ENCODE measurements around the gene FAM83G. TPM values are rescaled to one million over a fixed set of nuclear protein-coding genes. Genes with fewer than 3 reads are reported as not detected.
"Not testable (repeated sequence)": the region's sequence is repeated elsewhere in the genome, so short reads cannot be mapped to it uniquely, and the experiment has no call there.

The FAM83G gene
- total RNA-seq, 1 experiment from 2014 or later, result 21.5 TPM

DNA sequence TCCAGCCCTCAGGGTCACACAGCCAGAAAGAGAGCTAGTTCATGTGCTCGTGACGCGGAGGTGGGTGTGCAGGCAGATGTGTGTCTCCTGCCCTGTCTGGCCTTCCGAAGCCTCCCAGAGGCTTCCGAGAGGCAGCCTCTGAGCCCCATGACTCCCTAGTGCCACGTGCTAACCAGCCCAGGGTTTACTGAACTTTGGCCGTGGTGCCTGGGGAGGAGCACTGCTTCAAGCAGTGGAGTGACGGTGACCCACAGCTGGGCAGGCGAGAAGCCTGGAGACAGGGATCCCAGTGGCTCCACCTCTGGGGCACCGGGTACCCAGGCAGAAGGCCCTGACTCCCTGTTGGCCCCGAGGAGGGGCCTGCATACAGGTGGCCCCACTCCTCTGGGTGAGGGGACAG lies 24.1 kb upstream of the FAM83G start:
- BruUV-seq (replicated peaks); H3K27me3 Mint-ChIP-seq (ENCODE audit: unreplicated experiment); H3K4me3 Mint-ChIP-seq (ENCODE audit: low read depth, unreplicated experiment); intact Hi-C loops (cut with micrococcal nuclease; ENCODE audit: unreplicated experiment); DNase-seq; CTCF ChIA-PET; H3K4me1 Mint-ChIP-seq (ENCODE audit: low read depth, unreplicated experiment); H3K9me3 Mint-ChIP-seq (ENCODE audit: low read depth, unreplicated experiment); H3K36me3 Mint-ChIP-seq (ENCODE audit: insufficient read depth, unreplicated experiment); H3K27ac Mint-ChIP-seq (ENCODE audit: unreplicated experiment): not testable (repeated sequence)

DNA sequence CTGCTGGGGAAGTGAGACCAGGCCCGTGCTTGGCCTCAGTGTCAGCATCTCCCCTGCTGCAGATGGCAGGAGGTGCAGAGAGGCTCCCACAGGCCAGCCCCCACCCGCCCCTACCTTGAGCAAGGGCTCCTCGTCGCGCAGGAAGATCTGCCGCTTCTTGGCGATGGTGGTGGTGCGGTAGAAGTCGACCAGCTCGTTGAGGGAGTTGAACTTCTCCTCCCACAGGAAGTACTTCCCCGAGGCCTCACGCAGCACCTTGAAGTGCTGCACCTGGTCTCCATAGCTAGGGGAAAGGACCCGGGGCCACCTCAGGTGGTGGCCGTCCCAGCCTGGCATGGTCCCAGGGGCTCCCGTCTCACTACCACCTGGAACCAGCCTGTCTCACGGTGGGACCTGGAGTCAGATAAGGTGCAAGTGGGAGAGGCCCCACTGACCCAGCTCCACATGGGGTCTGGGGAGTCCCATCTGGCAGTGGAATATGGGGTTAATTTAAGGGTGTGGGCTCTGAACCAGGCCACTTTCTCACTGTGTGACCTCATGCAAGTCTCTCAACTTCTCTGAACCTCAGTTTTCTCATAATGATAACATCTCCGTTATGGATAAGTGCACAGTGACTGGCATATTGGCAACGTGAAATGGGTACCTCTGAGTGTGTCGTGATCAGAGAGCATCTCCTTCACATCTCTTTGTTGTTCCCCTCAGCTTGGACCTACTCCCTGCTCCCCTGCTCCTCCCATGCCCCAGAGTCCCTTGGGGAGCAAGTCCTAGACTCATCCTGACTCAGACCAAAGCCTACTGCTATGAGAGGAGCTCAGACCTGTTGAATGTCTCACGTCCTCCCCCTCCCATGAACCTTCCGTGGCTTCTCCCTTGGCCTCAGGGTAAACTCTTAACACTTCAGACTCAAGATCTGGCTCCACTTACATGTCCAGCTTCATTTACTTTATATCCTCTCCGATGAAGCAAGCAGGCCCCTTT lies 19.8 kb upstream of the FAM83G start:
- no peak for DNase-seq
- Mint-ChIP-seq H3K36me3 (ENCODE audit: insufficient read depth, unreplicated experiment) (no peaks in the 10 kb centered on the region), H3K9me3 (ENCODE audit: low read depth, unreplicated experiment) (no peaks in the 10 kb centered on the region), H3K27me3 (ENCODE audit: unreplicated experiment) (no peaks in the 10 kb centered on the region), H3K4me1 (ENCODE audit: low read depth, unreplicated experiment) (no peaks in the 10 kb centered on the region), H3K4me3 (ENCODE audit: low read depth, unreplicated experiment) (no peak overlapping the region), H3K27ac (ENCODE audit: unreplicated experiment) (no peak overlapping the region)
- BruUV-seq (replicated peaks), result no TSS peak
- TF ChIP-seq, protein P1, sequence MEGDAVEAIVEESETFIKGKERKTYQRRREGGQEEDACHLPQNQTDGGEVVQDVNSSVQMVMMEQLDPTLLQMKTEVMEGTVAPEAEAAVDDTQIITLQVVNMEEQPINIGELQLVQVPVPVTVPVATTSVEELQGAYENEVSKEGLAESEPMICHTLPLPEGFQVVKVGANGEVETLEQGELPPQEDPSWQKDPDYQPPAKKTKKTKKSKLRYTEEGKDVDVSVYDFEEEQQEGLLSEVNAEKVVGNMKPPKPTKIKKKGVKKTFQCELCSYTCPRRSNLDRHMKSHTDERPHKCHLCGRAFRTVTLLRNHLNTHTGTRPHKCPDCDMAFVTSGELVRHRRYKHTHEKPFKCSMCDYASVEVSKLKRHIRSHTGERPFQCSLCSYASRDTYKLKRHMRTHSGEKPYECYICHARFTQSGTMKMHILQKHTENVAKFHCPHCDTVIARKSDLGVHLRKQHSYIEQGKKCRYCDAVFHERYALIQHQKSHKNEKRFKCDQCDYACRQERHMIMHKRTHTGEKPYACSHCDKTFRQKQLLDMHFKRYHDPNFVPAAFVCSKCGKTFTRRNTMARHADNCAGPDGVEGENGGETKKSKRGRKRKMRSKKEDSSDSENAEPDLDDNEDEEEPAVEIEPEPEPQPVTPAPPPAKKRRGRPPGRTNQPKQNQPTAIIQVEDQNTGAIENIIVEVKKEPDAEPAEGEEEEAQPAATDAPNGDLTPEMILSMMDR (IDR thresholded peaks at IDR 0.05; ENCODE audit: unreplicated experiment), result no peak
- intact Hi-C loops (cut with micrococcal nuclease; ENCODE audit: unreplicated experiment), result no loop called here
- CTCF ChIA-PET, result no interaction called here

DNA sequence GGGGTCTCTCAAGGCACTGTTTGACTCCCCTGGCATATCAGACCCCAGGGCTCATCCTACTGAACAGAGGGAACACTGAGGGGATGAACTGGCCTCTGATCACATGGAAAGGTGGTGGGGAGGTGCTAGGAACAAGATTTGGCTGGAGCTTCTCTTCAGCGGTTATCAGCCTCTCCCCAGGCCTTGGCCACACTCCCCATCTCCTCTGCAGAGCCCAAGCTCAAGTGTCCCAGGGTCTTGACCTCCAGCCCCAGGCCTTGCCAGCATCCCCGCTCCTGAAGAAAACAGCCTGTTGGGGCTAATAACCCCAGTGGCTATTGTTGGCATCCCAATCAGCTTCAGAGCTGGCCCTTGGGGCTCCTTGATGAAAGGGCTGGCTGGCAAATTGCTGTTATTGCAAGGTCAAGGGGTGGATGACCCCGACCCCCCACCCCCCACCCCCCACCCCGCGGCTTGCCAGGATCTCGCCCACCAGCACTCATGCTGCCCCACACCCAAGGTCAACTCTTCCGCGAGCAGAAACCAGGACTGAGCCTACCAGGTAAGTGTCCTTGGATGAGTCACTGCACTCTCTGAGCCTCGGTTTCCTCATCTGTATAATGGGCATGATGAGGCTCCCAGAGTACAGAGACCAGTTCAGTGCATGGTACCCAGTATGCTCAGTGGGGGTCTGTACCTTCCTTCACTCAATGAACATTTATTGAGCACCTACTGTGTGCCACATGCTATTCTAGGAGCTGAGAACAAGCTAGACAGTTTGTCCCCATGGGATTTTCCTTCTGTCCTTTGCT lies 18.8 kb upstream of the FAM83G start:
- intact Hi-C loops (cut with micrococcal nuclease; ENCODE audit: unreplicated experiment), result no loop called here
- Mint-ChIP-seq H3K27me3 (ENCODE audit: unreplicated experiment) (no peaks in the 10 kb centered on the region), H3K4me3 (ENCODE audit: low read depth, unreplicated experiment) (no peak overlapping the region), H3K27ac (ENCODE audit: unreplicated experiment) (no peak overlapping the region), H3K9me3 (ENCODE audit: low read depth, unreplicated experiment) (no peaks in the 10 kb centered on the region), H3K4me1 (ENCODE audit: low read depth, unreplicated experiment) (no peaks in the 10 kb centered on the region), H3K36me3 (ENCODE audit: insufficient read depth, unreplicated experiment) (no peaks in the 10 kb centered on the region)
- CTCF ChIA-PET, result no interaction called here
- DNase-seq, result no peak
- TF ChIP-seq, protein P1 (IDR thresholded peaks at IDR 0.05; ENCODE audit: unreplicated experiment), result no peak
- BruUV-seq (replicated peaks), result no TSS peak

DNA sequence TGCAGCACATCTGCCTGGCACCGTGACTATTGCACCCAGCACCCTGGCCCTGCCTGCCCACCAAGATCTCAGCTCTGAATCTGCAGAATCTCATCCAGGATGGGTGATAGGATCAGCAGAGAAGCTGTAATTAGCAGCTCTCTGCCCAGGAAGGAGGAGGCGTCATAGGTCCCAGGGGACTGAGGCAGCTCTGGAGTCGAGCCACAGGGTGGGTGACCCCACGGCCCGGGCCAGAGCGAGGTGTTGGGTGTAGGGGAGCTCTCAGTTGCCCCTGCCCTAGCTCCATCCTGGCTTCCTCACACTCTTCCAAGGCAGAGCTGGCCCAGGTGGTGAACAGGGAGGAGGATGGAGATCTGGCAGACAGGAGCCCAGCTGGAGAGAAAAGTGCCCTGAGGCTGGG lies 18.2 kb upstream of the FAM83G start:
- CTCF ChIA-PET, result no interaction called here
- no TSS peak for BruUV-seq (replicated peaks)
- intact Hi-C loops (cut with micrococcal nuclease; ENCODE audit: unreplicated experiment), result no loop called here
- TF ChIP-seq, protein P1 (IDR thresholded peaks at IDR 0.05; ENCODE audit: unreplicated experiment), result no peak
- Mint-ChIP-seq H3K9me3 (ENCODE audit: low read depth, unreplicated experiment) (no peaks in the 10 kb centered on the region), H3K36me3 (ENCODE audit: insufficient read depth, unreplicated experiment) (no peaks in the 10 kb centered on the region), H3K27ac (ENCODE audit: unreplicated experiment) (no peak overlapping the region), H3K27me3 (ENCODE audit: unreplicated experiment) (no peaks in the 10 kb centered on the region), H3K4me3 (ENCODE audit: low read depth, unreplicated experiment) (no peak overlapping the region), H3K4me1 (ENCODE audit: low read depth, unreplicated experiment) (no peaks in the 10 kb centered on the region)
- DNase-seq, result no peak
